Esophagus squamous epithelium (tissue), 5 donors: ENCODE results near the gene LRRC8E. TPM values are rescaled to one million over a fixed set of nuclear protein-coding genes. Genes with fewer than 3 reads are reported as not detected.

ENCODE experiments used
- DNase-seq: peaks from one replicate; lab custom pipeline; 2025; lab: John Stamatoyannopoulos, UW
- H3K27ac ChIP-seq, 4 donors: fragments of 200-600 bp; sonication (generic); one replicate each; pipeline ENCODE4 v1.5.1; 2016 to 2019; ENCODE audit warnings: mild to moderate bottlenecking in 1 of 4
- H3K27me3 ChIP-seq, 4 donors: fragments of 200-600 bp; sonication (generic); 1 replicate in 3 of 4; 2 replicates in 1 of 4; pipeline versions ENCODE4 v1.5.1 to v1.6.0; 2017 to 2021; ENCODE audit warnings: antibody characterized with exemption in 1 of 4
- H3K36me3 ChIP-seq, 3 donors: fragments of 200-600 bp; sonication (generic); one replicate each; pipeline ENCODE4 v1.5.1; 2016 to 2019
- H3K4me1 ChIP-seq, 3 donors: fragments of 200-600 bp; sonication (generic); one replicate each; pipeline ENCODE4 v1.5.1; 2017 to 2019
- H3K4me3 ChIP-seq, 4 donors: fragments of 200-600 bp; sonication (generic); 1 replicate in 3 of 4; 2 replicates in 1 of 4; pipeline ENCODE4 v1.5.1; 2016 to 2019; ENCODE audit warnings: mild to moderate bottlenecking in 2 of 4, moderate library complexity in 1 of 4
- H3K9me3 ChIP-seq, 3 donors: fragments of 200-600 bp; sonication (generic); one replicate each; pipeline ENCODE4 v1.5.1; 2016 to 2019
- CTCF ChIP-seq, 6 experiments: fragments of 450-650 bp in 4 of 6; fragments of 200-600 bp in 2 of 6; sonication (generic) in 2 of 6; IDR thresholded peaks; one replicate each; pipeline ENCODE4 v1.5.1; 2016 to 2019; ENCODE audit warnings: antibody characterized with exemption in 6 of 6, mild to moderate bottlenecking in 4 of 6, moderate library complexity in 4 of 6
- POLR2A ChIP-seq, 4 donors: fragments of 450-650 bp; IDR thresholded peaks; one replicate each; pipeline ENCODE4 v1.6.1; 2017; ENCODE audit warnings: antibody characterized with exemption in 4 of 4, mild to moderate bottlenecking in 4 of 4, moderate library complexity in 3 of 4
- WGBS, 2 donors: methylation state at CpG; one replicate each; pipeline ENCODE4 v1.1.5; 2018; 5-methylcytosine and 5-hydroxymethylcytosine counted together
- intact Hi-C: fragments of 100-400 bp; cut with DNase I; formaldehyde crosslinking; loops from one replicate; pipeline ENCODE4 v1.15.0; 2022
- total RNA-seq, 4 donors: library from RNA; depleted of rRNA; stranded (reverse); fragments of >200 nt; gene quantifications; one replicate each; pipeline ENCODE4 v1.1.0, GENCODE V29; 2016
- donor health status: DM: yes; HTN: yes; CAD: no.

LRRC8E gene
- total RNA-seq, 4 donors from 2014 or later: 7.6 to 17.0 (median 9.5) TPM

GRCh38 chr19:7911508-7912143 lies 23.3 kb downstream of the LRRC8E start:
- intact Hi-C loops: no loop called here
- WGBS, 2 donors: 90% methylated on average over 2 to 6 of the region's 18 CpGs
- H3K9me3 ChIP-seq: no peaks in the 10 kb centered on the region
- H3K4me1 ChIP-seq: peaks cover 11 to 42% (median 24%) of the 10 kb centered on the region in 3 donors
- no peak for DNase-seq
- H3K27me3 ChIP-seq: peaks cover 10 to 36% (median 18%) of the 10 kb centered on the region in 4 donors
- H3K4me3 ChIP-seq: no peak overlapping the region
- no peak overlapping the region for H3K27ac ChIP-seq
- peaks cover 30 to 60% (median 33%) of the 10 kb centered on the region in 3 donors for H3K36me3 ChIP-seq
- TF ChIP-seq POLR2A (IDR thresholded peaks at IDR 0.05) (no peak), CTCF (IDR thresholded peaks at IDR 0.05) (no peak)

GRCh38 chr19:7912144-7912696 lies 23.9 kb downstream of the LRRC8E start:
- WGBS, 2 donors: 87 to 100% methylated on average over 4 to 14 of the region's 31 CpGs
- H3K4me1 ChIP-seq: peaks cover 17 to 42% (median 24%) of the 10 kb centered on the region in 3 donors
- no peak overlapping the region for H3K27ac ChIP-seq
- peaks cover 10 to 42% (median 21%) of the 10 kb centered on the region in 4 donors for H3K27me3 ChIP-seq
- no peaks in the 10 kb centered on the region for H3K9me3 ChIP-seq
- no peak for DNase-seq
- intact Hi-C loops: no loop called here
- peaks cover 30 to 56% (median 33%) of the 10 kb centered on the region in 3 donors for H3K36me3 ChIP-seq
- H3K4me3 ChIP-seq: no peak overlapping the region
- TF ChIP-seq CTCF (IDR thresholded peaks at IDR 0.05) (no peak), POLR2A (IDR thresholded peaks at IDR 0.05) (no peak)

GRCh38 chr19:7912697-7913564 lies 24.6 kb downstream of the LRRC8E start:
- Histone ChIP-seq H3K4me1 (peaks cover 20 to 42% (median 25%) of the 10 kb centered on the region in 3 donors), H3K4me3 (no peak overlapping the region), H3K27me3 (peaks cover 13 to 50% (median 24%) of the 10 kb centered on the region in 4 donors), H3K9me3 (no peaks in the 10 kb centered on the region), H3K27ac (no peak overlapping the region), H3K36me3 (peaks cover 30 to 54% (median 33%) of the 10 kb centered on the region in 3 donors)
- TF ChIP-seq POLR2A (IDR thresholded peaks at IDR 0.05): no peak
- intact Hi-C loops: no loop called here
- no peak for DNase-seq
- 91 to 93% methylated on average over 27 to 33 of the region's 39 CpGs for WGBS, 2 donors

GRCh38 chr19:7913652-7914051 lies 25.3 kb downstream of the LRRC8E start:
- intact Hi-C loops: no loop called here
- TF ChIP-seq CTCF (IDR thresholded peaks at IDR 0.05): no peak
- no peak for TF ChIP-seq POLR2A (IDR thresholded peaks at IDR 0.05)
- DNase-seq: no peak
- Histone ChIP-seq H3K36me3 (peaks cover 30 to 52% (median 33%) of the 10 kb centered on the region in 3 donors), H3K4me3 (no peak overlapping the region), H3K27me3 (peaks cover 19 to 57% (median 24%) of the 10 kb centered on the region in 4 donors), H3K9me3 (no peaks in the 10 kb centered on the region), H3K27ac (no peak overlapping the region), H3K4me1 (peaks cover 22 to 42% (median 22%) of the 10 kb centered on the region in 3 donors)
- 82 to 87% methylated on average over 9 to 10 of the region's 10 CpGs for WGBS, 2 donors

- no peak for TF ChIP-seq CTCF (IDR thresholded peaks at IDR 0.05)
- no peak for TF ChIP-seq POLR2A (IDR thresholded peaks at IDR 0.05)
- no peak for DNase-seq
- intact Hi-C loops: no loop called here
Measured at GRCh38 chr19:7914099-7914498, 25.8 kb downstream of the LRRC8E start.

More at GRCh38 chr19:7914099-7914498, 25.8 kb downstream of the LRRC8E start:
- WGBS, 2 donors: 52% methylated on average over 8 of the region's 12 CpGs; no CpG with 5 or more reads in 1 of the 2 donors
- Histone ChIP-seq H3K27me3 (peaks cover 19 to 61% (median 24%) of the 10 kb centered on the region in 4 donors), H3K27ac (no peak overlapping the region), H3K4me3 (no peak overlapping the region), H3K36me3 (peaks cover 30 to 48% (median 33%) of the 10 kb centered on the region in 3 donors), H3K4me1 (peaks cover 22 to 42% (median 26%) of the 10 kb centered on the region in 3 donors), H3K9me3 (no peaks in the 10 kb centered on the region)
